GM18951 (cell line): Measurements from ENCODE around the gene SEMA4D.

Source experiments
- POLR2A ChIP-seq: IDR thresholded peaks from 4 replicates; pipeline ENCODE4 v1.6.1; 2011; ENCODE audit warnings: mild to moderate bottlenecking; ENCODE audit not compliant: insufficient read length, insufficient read depth; ENCODE audit errors: extremely low read depth
- in situ Hi-C: fragments of 300-500 bp; cut with MboI; formaldehyde crosslinking; loops from one replicate; pipeline ENCODE4 v1.12.0; 2022; ENCODE audit warnings: low sequenced_read_pairs, mixed read lengths, inconsistent platforms; ENCODE audit not compliant: unreplicated experiment

Gene SEMA4D

GRCh38 chr9:89454498-89455355 lies 43.2 kb downstream of the SEMA4D start:
- in situ Hi-C loops: no loop called here
- TF ChIP-seq POLR2A: no peak

GRCh38 chr9:89453452-89453851 lies 44.5 kb downstream of the SEMA4D start:
- no peak for TF ChIP-seq POLR2A
- in situ Hi-C loops: no loop called here

GRCh38 chr9:89452561-89452960 lies 45.4 kb downstream of the SEMA4D start:
- TF ChIP-seq POLR2A: no peak
- in situ Hi-C loops: no loop called here

- TF ChIP-seq POLR2A: no peak
- in situ Hi-C loops: no loop called here
Observed at GRCh38 chr9:89450213-89450612, 47.7 kb downstream of the SEMA4D start.

GRCh38 chr9:89449261-89449671 lies 48.6 kb downstream of the SEMA4D start:
- no peak for TF ChIP-seq POLR2A
- in situ Hi-C loops: no loop called here

- TF ChIP-seq POLR2A: no peak
- in situ Hi-C loops: no loop called here
Observed at GRCh38 chr9:89448821-89449220, 49.1 kb downstream of the SEMA4D start.

GRCh38 chr9:89448381-89448780 lies 49.5 kb downstream of the SEMA4D start:
- no peak for TF ChIP-seq POLR2A
- in situ Hi-C loops: no loop called here

- no peak for TF ChIP-seq POLR2A
- in situ Hi-C loops: no loop called here
Observed at GRCh38 chr9:89447416-89447815, 50.5 kb downstream of the SEMA4D start.

GRCh38 chr9:89446961-89447310 lies 51.0 kb downstream of the SEMA4D start:
- TF ChIP-seq POLR2A: no peak
- in situ Hi-C loops: no loop called here

GRCh38 chr9:89446261-89446960 lies 51.5 kb downstream of the SEMA4D start:
- TF ChIP-seq POLR2A: no peak
- in situ Hi-C loops: no loop called here

- TF ChIP-seq POLR2A: no peak
- in situ Hi-C loops: no loop called here
Observed at GRCh38 chr9:89445801-89446251, 52.1 kb downstream of the SEMA4D start.

- no peak for TF ChIP-seq POLR2A
- in situ Hi-C loops: no loop called here
Observed at GRCh38 chr9:89444925-89445765, 52.8 kb downstream of the SEMA4D start.

- in situ Hi-C loops: no loop called here
- TF ChIP-seq POLR2A: no peak
Observed at GRCh38 chr9:89444274-89444673, 53.6 kb downstream of the SEMA4D start.
